GM23338 (cell line): ENCODE data around the gene OR2C1. TPM values are rescaled to one million over a fixed set of nuclear protein-coding genes. Genes with fewer than 3 reads are reported as not detected.

Experiments used
- ATAC-seq: fragments of 200-7000 bp; cut with Tn5 transposase; 3 replicates; pipeline ENCODE4 v1.9.1; 2020
- DNase-seq: peaks from one replicate; pipeline ENCODE4 v3.0.0-alpha.2; 2015; ENCODE audit warnings: low spot score
- H2AFZ ChIP-seq: fragments of 200-600 bp; sonication (generic); 2 replicates; pipeline ENCODE4 v1.8.0; 2016; ENCODE audit warnings: antibody characterized with exemption, mild to moderate bottlenecking, moderate library complexity
- H3F3A ChIP-seq: fragments of 200-600 bp; sonication (generic); replicated peaks from 2 replicates; pipeline ENCODE4 v1.8.0; 2017; ENCODE audit warnings: antibody characterized with exemption, mixed run types, low read depth
- H3K27ac ChIP-seq: fragments of 200-600 bp; sonication (generic); 2 replicates; pipeline ENCODE4 v1.6.1; 2016; ENCODE audit warnings: low read depth
- H3K27me3 ChIP-seq: fragments of 200-600 bp; sonication (generic); 2 replicates; pipeline ENCODE4 v1.8.0; 2016; ENCODE audit warnings: mild to moderate bottlenecking, mixed run types, moderate library complexity; ENCODE audit not compliant: insufficient read depth
- H3K36me3 ChIP-seq: fragments of 200-600 bp; sonication (generic); 2 replicates; pipeline ENCODE4 v1.8.0; 2016; ENCODE audit warnings: mild to moderate bottlenecking; ENCODE audit not compliant: insufficient read depth
- H3K4me1 ChIP-seq: fragments of 200-600 bp; sonication (generic); 2 replicates; pipeline ENCODE4 v1.8.0; 2016; ENCODE audit warnings: mild to moderate bottlenecking, moderate library complexity; ENCODE audit not compliant: insufficient read depth
- H3K4me2 ChIP-seq: fragments of 200-600 bp; sonication (generic); 2 replicates; pipeline ENCODE4 v1.7.1; 2017; ENCODE audit warnings: mixed run types
- H3K4me3 ChIP-seq: fragments of 200-600 bp; sonication (generic); 2 replicates; pipeline ENCODE4 v1.6.1; 2016; ENCODE audit warnings: mixed run types
- H3K79me2 ChIP-seq: fragments of 200-600 bp; sonication (generic); replicated peaks from 2 replicates; pipeline ENCODE4 v1.8.0; 2017; ENCODE audit warnings: mild to moderate bottlenecking; ENCODE audit not compliant: insufficient read depth
- H3K9me2 ChIP-seq: fragments of 200-600 bp; sonication (generic); 2 replicates; pipeline ENCODE4 v1.8.0; 2017; ENCODE audit not compliant: insufficient read depth
- H4K20me1 ChIP-seq: fragments of 200-600 bp; sonication (generic); replicated peaks from 2 replicates; pipeline ENCODE4 v1.8.0; 2017; ENCODE audit warnings: mild to moderate bottlenecking; ENCODE audit not compliant: insufficient read depth
- H3K27ac Mint-ChIP-seq: 2 replicates; pipeline ENCODE4 v1.8.0; 2020; ENCODE audit warnings: inconsistent platforms, mild to moderate bottlenecking, moderate library complexity, mixed read lengths
- H3K27me3 Mint-ChIP-seq: 3 replicates; pipeline ENCODE4 v1.8.0; 2022; ENCODE audit warnings: low read depth, mild to moderate bottlenecking, moderate library complexity, mixed read lengths, inconsistent platforms; ENCODE audit not compliant: insufficient read depth, poor library complexity
- H3K36me3 Mint-ChIP-seq: 3 replicates; pipeline ENCODE4 v1.8.0; 2021; ENCODE audit warnings: low read depth, mild to moderate bottlenecking, inconsistent platforms, moderate library complexity, mixed read lengths
- H3K4me1 Mint-ChIP-seq: 3 replicates; pipeline ENCODE4 v1.8.0; 2020; ENCODE audit warnings: mild to moderate bottlenecking, inconsistent platforms, mixed read lengths
- H3K4me3 Mint-ChIP-seq: 3 replicates; pipeline ENCODE4 v1.8.0; 2021; ENCODE audit warnings: moderate library complexity, mild to moderate bottlenecking, inconsistent platforms, mixed read lengths
- H3K9me3 Mint-ChIP-seq: 3 replicates; pipeline ENCODE4 v1.8.0; 2020; ENCODE audit warnings: moderate library complexity, mild to moderate bottlenecking, inconsistent platforms, mixed read lengths
- CREB1 ChIP-seq: fragments of 250-450 bp; sonication (Bioruptor Pico); IDR thresholded peaks from 2 replicates; pipeline ENCODE4 v1.5.0; 2020; ENCODE audit warnings: low read depth, mild to moderate bottlenecking, moderate library complexity
- EZH2 ChIP-seq: fragments of 200-600 bp; sonication (generic); IDR thresholded peaks from one replicate; pipeline ENCODE4 v1.8.0; 2017; ENCODE audit warnings: antibody characterized with exemption, mild to moderate bottlenecking, low read depth; ENCODE audit not compliant: unreplicated experiment
- JUNB ChIP-seq: IDR thresholded peaks from one replicate; pipeline ENCODE4 v1.6.1; 2016; ENCODE audit warnings: antibody characterized with exemption; ENCODE audit not compliant: unreplicated experiment
- NANOG ChIP-seq: IDR thresholded peaks from 2 replicates; pipeline ENCODE4 v1.6.1; 2016; ENCODE audit warnings: antibody characterized with exemption, borderline replicate concordance
- POLR2AphosphoS5 ChIP-seq: IDR thresholded peaks from 2 replicates; pipeline ENCODE4 v1.6.1; 2016; ENCODE audit warnings: antibody characterized with exemption, low read depth
- STAT1 ChIP-seq: IDR thresholded peaks from one replicate; pipeline ENCODE4 v1.6.1; 2016; ENCODE audit warnings: antibody characterized with exemption; ENCODE audit not compliant: unreplicated experiment
- ZNF114 ChIP-seq: fragments of 250-450 bp; sonication (Bioruptor Pico); IDR thresholded peaks from 2 replicates; pipeline ENCODE4 v1.5.0; 2020; ENCODE audit warnings: mild to moderate bottlenecking, moderate library complexity
- polyA plus RNA-seq: library from polyadenylated mRNA; unstranded; fragments of >200 nt; fragmentation: Nextera tagmentation; extraction: Ambion mirVana; gene quantifications from 2 replicates; pipeline ENCODE4 v1.2.1, GENCODE V29; 2016
- total RNA-seq: library from RNA; depleted of rRNA; stranded (reverse); fragments of >200 nt; shearing (Covaris generic); gene quantifications from 2 replicates; pipeline ENCODE4 v1.2.3, GENCODE V29; 2014
- TF ChIP-seq, protein P1 (sequence below): fragments of 250-450 bp; sonication (Bioruptor Pico); IDR thresholded peaks from 2 replicates; pipeline ENCODE4 v1.5.0; 2020; ENCODE audit warnings: mild to moderate bottlenecking, moderate library complexity
- TF ChIP-seq, protein P2 (sequence below): IDR thresholded peaks from 2 replicates; pipeline ENCODE4 v1.6.1; 2016; ENCODE audit warnings: antibody characterized with exemption
- TF ChIP-seq, protein P3 (sequence below): IDR thresholded peaks from one replicate; pipeline ENCODE4 v1.6.1; 2018; ENCODE audit warnings: antibody characterized with exemption; ENCODE audit not compliant: unreplicated experiment

The OR2C1 gene
- total and polyA plus RNA-seq, 2 experiments from 2014 or later, result not detected

DNA sequence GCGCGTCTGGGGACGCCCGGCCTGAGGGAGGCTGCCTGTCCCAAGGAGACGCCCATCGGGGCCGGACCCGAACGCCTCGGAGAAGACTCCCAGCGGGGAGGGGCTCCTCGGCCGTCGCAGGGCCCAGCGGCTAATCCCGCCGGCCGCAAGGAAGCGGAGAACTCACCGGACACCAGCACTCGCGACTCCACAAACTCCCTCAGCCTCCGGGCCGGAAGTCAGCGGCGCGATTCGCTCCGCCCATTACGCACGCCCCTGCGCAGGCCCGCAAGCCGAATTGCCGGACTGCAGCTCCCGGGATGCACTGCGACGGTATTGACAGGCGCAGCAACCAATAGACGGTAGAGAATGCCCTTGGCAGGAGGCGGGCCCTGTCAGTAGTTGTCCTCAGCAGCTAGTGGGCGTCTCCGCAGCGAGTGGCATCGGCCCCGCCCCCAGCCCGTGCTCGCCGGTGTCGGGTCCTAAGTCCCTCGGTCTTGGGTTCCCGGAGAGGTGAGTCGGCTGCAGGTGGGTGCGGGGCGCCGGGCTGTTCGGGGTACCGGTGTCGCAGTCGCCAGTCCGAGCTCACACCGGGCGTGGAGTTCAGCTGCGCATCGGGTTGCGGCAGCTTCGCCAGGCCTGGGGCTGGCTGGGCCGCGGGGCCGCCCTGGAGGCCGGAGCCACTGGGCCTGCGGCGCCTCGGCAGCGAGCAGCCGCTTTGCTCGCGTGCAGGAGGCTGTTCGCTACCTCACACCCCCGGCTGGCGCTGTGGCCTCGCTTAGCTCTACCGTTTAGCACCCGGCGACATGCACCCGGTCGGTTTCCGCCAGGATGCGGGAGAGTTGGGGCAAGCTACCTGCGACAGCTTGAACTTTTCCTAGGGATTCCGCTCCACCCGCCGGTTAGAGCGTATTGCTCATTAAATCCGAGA, 45.3 kb downstream of the OR2C1 start, which contains the start of the genes ZNF174 and ZSCAN32:
Gene ZNF174, plus strand, starts transcription at position 437 of the 910 bp plus-strand sequence. CDS start 790 bp downstream, outside the sequence.
Gene ZSCAN32, minus strand, starts transcription at position 226 of the 910 bp plus-strand sequence. CDS start 3,447 bp downstream, outside the sequence.
- Mint-ChIP-seq H3K4me1 (peaks cover 7% of the 10 kb centered on the region), H3K27me3 (peaks cover 13% of the 10 kb centered on the region), H3K4me3 (peak within 1 kb of the TSS; percentile 98), H3K27ac (peak within 1 kb of the TSS; percentile 87), H3K9me3 (peaks cover 34% of the 10 kb centered on the region), H3K36me3 (peaks cover 66% of the 10 kb centered on the region)
- Histone ChIP-seq H4K20me1 (no peaks in the 10 kb centered on the region; the same call in 1 of the 2 replicates), H3K79me2 (peaks cover 44% of the 10 kb centered on the region), H3K36me3 (peaks cover 15% of the 10 kb centered on the region), H3K27ac (peak within 1 kb of the TSS; percentile 87), H2AFZ (peak within 1 kb of the TSS; percentile 96), H3K4me2 (peak within 1 kb of the TSS; percentile 90), H3F3A (peaks cover 4% of the 10 kb centered on the region; the same call in 1 of the 2 replicates), H3K9me2 (peaks cover 4% of the 10 kb centered on the region; the same call in 1 of the 2 replicates), H3K4me1 (no peaks in the 10 kb centered on the region; the same call in 1 of the 2 replicates), H3K27me3 (no peaks in the 10 kb centered on the region), H3K4me3 (peak within 1 kb of the TSS; percentile 89)
- TF ChIP-seq STAT1 (no peak), CREB1 (CRISPR knock-in tag) (peak; percentile 74), POLR2AphosphoS5 (peak; percentile 96), JUNB (no peak), NANOG (no peak), ZNF114 (no peak), EZH2 (no peak)
- TF ChIP-seq, protein P1, sequence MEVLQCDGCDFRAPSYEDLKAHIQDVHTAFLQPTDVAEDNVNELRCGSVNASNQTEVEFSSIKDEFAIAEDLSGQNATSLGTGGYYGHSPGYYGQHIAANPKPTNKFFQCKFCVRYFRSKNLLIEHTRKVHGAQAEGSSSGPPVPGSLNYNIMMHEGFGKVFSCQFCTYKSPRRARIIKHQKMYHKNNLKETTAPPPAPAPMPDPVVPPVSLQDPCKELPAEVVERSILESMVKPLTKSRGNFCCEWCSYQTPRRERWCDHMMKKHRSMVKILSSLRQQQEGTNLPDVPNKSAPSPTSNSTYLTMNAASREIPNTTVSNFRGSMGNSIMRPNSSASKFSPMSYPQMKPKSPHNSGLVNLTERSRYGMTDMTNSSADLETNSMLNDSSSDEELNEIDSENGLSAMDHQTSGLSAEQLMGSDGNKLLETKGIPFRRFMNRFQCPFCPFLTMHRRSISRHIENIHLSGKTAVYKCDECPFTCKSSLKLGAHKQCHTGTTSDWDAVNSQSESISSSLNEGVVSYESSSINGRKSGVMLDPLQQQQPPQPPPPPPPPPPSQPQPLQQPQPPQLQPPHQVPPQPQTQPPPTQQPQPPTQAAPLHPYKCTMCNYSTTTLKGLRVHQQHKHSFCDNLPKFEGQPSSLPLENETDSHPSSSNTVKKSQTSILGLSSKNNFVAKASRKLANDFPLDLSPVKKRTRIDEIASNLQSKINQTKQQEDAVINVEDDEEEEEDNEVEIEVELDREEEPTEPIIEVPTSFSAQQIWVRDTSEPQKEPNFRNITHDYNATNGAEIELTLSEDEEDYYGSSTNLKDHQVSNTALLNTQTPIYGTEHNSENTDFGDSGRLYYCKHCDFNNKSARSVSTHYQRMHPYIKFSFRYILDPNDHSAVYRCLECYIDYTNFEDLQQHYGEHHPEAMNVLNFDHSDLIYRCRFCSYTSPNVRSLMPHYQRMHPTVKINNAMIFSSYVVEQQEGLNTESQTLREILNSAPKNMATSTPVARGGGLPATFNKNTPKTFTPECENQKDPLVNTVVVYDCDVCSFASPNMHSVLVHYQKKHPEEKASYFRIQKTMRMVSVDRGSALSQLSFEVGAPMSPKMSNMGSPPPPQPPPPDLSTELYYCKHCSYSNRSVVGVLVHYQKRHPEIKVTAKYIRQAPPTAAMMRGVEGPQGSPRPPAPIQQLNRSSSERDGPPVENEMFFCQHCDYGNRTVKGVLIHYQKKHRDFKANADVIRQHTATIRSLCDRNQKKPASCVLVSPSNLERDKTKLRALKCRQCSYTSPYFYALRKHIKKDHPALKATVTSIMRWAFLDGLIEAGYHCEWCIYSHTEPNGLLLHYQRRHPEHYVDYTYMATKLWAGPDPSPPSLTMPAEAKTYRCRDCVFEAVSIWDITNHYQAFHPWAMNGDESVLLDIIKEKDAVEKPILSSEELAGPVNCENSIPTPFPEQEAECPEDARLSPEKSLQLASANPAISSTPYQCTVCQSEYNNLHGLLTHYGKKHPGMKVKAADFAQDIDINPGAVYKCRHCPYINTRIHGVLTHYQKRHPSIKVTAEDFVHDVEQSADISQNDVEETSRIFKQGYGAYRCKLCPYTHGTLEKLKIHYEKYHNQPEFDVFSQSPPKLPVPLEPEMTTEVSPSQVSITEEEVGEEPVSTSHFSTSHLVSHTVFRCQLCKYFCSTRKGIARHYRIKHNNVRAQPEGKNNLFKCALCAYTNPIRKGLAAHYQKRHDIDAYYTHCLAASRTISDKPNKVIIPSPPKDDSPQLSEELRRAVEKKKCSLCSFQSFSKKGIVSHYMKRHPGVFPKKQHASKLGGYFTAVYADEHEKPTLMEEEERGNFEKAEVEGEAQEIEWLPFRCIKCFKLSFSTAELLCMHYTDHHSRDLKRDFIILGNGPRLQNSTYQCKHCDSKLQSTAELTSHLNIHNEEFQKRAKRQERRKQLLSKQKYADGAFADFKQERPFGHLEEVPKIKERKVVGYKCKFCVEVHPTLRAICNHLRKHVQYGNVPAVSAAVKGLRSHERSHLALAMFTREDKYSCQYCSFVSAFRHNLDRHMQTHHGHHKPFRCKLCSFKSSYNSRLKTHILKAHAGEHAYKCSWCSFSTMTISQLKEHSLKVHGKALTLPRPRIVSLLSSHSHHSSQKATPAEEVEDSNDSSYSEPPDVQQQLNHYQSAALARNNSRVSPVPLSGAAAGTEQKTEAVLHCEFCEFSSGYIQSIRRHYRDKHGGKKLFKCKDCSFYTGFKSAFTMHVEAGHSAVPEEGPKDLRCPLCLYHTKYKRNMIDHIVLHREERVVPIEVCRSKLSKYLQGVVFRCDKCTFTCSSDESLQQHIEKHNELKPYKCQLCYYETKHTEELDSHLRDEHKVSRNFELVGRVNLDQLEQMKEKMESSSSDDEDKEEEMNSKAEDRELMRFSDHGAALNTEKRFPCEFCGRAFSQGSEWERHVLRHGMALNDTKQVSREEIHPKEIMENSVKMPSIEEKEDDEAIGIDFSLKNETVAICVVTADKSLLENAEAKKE, result no peak
- TF ChIP-seq, protein P2, sequence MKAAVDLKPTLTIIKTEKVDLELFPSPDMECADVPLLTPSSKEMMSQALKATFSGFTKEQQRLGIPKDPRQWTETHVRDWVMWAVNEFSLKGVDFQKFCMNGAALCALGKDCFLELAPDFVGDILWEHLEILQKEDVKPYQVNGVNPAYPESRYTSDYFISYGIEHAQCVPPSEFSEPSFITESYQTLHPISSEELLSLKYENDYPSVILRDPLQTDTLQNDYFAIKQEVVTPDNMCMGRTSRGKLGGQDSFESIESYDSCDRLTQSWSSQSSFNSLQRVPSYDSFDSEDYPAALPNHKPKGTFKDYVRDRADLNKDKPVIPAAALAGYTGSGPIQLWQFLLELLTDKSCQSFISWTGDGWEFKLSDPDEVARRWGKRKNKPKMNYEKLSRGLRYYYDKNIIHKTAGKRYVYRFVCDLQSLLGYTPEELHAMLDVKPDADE, result peak; percentile 90
- TF ChIP-seq, protein P3, sequence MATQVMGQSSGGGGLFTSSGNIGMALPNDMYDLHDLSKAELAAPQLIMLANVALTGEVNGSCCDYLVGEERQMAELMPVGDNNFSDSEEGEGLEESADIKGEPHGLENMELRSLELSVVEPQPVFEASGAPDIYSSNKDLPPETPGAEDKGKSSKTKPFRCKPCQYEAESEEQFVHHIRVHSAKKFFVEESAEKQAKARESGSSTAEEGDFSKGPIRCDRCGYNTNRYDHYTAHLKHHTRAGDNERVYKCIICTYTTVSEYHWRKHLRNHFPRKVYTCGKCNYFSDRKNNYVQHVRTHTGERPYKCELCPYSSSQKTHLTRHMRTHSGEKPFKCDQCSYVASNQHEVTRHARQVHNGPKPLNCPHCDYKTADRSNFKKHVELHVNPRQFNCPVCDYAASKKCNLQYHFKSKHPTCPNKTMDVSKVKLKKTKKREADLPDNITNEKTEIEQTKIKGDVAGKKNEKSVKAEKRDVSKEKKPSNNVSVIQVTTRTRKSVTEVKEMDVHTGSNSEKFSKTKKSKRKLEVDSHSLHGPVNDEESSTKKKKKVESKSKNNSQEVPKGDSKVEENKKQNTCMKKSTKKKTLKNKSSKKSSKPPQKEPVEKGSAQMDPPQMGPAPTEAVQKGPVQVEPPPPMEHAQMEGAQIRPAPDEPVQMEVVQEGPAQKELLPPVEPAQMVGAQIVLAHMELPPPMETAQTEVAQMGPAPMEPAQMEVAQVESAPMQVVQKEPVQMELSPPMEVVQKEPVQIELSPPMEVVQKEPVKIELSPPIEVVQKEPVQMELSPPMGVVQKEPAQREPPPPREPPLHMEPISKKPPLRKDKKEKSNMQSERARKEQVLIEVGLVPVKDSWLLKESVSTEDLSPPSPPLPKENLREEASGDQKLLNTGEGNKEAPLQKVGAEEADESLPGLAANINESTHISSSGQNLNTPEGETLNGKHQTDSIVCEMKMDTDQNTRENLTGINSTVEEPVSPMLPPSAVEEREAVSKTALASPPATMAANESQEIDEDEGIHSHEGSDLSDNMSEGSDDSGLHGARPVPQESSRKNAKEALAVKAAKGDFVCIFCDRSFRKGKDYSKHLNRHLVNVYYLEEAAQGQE, result peak; percentile 8
- peak; percentile 93 for ATAC-seq
- peak; percentile 99 for DNase-seq
